BJ (cell line): ENCODE data around the gene SMIM10L2A. TPM values are rescaled to one million over a fixed set of nuclear protein-coding genes. Genes with fewer than 3 reads are reported as not detected.
"Not testable (repeated sequence)": the region's sequence is repeated elsewhere in the genome, so short reads cannot be mapped to it uniquely, and the experiment has no call there.

Source experiments
- CTCF ChIA-PET: fragments of 350-600 bp; formaldehyde crosslinking; extraction: SDS; loops from one replicate; lab custom pipeline; 2021; ENCODE audit warnings: antibody characterized with exemption, inconsistent platforms; lab: Yijun Ruan, JAX
- POLR2A ChIA-PET: fragments of 300-600 bp; sonication (Branson Sonifier 250); formaldehyde crosslinking; extraction: SDS; loops from one replicate; lab custom pipeline; 2021; ENCODE audit warnings: antibody characterized with exemption; lab: Charles Lee
- DNase-seq: peaks from one replicate; pipeline ENCODE4 v3.0.0-alpha.2; 2011; ENCODE audit warnings: low read depth
- H3K27me3 ChIP-seq: 2 replicates; pipeline ENCODE4 v1.6.0; 2011; ENCODE audit warnings: low read length; ENCODE audit not compliant: control insufficient read depth, insufficient read depth
- H3K36me3 ChIP-seq: 2 replicates; pipeline ENCODE4 v1.5.1; 2011; ENCODE audit warnings: low read length; ENCODE audit not compliant: control insufficient read depth, insufficient read depth
- H3K4me3 ChIP-seq: 2 replicates; pipeline ENCODE4 v1.5.1; 2011; ENCODE audit warnings: low read depth, mild to moderate bottlenecking, control low read depth, low read length
- polyA plus RNA-seq: library from polyadenylated mRNA; depleted of rRNA; stranded (reverse); fragments of >200 nt; gene quantifications from 2 replicates; pipeline ENCODE4 v1.2.3, GENCODE V29; 2011
- TF ChIP-seq, protein P1 (sequence below): IDR thresholded peaks from 2 replicates; pipeline ENCODE4 v1.5.1; 2011; ENCODE audit warnings: low read depth, mild to moderate bottlenecking, control low read depth, inconsistent platforms, low read length, moderate library complexity; ENCODE audit not compliant: insufficient read depth

The SMIM10L2A gene
- polyA plus RNA-seq, 1 experiment = 0.05 TPM

DNA sequence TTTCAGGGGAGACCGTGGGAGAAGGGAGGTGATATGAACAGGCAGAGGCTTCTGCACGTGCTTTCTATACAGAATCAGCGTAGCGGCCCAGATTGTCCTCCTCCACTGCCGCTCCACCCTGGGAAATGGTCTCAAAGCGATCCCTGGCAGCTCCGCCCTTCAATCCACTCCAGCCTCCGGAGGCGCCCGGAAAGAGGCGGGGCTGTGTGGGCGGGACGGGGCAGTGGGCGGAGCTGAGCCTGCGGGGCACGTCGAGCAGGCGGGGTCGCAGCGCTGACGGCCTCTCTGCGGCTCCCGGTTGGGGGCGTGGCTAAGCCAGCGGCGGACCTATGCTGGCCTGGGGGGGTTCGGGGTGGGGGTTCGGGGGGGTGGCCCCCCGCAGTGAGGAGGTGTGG is 210 bp upstream of the SMIM10L2A start:
- TF ChIP-seq, protein P1, sequence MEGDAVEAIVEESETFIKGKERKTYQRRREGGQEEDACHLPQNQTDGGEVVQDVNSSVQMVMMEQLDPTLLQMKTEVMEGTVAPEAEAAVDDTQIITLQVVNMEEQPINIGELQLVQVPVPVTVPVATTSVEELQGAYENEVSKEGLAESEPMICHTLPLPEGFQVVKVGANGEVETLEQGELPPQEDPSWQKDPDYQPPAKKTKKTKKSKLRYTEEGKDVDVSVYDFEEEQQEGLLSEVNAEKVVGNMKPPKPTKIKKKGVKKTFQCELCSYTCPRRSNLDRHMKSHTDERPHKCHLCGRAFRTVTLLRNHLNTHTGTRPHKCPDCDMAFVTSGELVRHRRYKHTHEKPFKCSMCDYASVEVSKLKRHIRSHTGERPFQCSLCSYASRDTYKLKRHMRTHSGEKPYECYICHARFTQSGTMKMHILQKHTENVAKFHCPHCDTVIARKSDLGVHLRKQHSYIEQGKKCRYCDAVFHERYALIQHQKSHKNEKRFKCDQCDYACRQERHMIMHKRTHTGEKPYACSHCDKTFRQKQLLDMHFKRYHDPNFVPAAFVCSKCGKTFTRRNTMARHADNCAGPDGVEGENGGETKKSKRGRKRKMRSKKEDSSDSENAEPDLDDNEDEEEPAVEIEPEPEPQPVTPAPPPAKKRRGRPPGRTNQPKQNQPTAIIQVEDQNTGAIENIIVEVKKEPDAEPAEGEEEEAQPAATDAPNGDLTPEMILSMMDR = no peak
- ChIA-PET POLR2A (no interaction called here), CTCF (no interaction called here)
- Histone ChIP-seq H3K36me3 (no peaks in the 10 kb centered on the region), H3K4me3 (peak overlapping the region; percentile 31), H3K27me3 (no peaks in the 10 kb centered on the region)
- peak; percentile 4 for DNase-seq

DNA sequence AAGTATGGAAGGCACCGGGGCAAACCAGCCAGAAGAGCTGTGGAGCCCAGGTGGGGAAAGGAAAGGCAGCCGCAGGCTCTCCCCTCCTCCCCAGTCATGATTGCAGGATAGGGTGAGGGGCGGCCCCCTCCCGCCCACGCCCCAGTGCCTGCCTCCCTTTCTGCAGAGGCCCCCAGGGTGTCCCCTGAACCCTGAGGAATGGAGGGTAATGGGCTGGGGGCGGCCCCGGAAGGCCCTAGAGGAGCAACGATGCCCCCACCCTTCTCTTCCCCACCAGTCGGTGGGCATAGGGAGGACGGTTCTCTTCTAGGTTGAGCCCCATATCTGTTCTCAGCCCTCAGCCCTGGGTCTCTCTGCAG is 1.0 kb downstream of the SMIM10L2A start:
- CTCF ChIA-PET, H3K36me3 ChIP-seq, DNase-seq, POLR2A ChIA-PET, H3K27me3 ChIP-seq, H3K4me3 ChIP-seq: not testable (repeated sequence)

DNA sequence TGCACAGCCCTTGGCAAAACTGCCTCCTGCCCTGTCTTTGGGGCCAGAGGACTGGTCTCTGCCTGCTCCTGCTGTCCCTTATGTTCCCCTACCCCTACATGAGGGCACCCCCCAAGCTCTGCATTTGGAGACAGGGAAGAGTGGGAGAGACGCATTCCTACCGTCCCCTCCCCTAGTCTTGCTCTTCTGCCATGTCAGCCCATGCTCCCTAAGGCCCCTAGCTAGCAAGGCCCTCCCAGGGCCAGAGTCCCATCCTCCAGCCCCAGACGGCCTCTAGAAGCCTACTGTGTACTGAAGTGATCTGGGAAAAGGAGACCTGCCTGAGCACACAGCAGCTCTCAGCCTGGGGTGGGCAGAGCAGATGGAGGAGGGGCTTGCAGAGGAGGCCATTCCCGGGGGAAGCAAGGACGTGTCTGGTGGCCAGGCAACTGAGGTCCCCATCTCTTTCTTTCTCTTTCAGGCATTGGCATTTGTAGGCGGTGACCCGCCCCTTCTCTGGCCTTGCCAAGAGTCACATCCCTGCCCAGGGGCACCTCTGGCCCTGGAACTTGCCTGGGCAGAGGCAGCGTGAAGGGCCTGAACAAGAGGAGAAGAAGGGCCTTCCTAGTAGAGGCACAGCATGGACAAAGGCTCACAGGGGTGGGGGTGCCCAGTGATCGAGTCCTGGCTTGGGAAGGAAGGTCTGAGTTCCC is 1.6 kb downstream of the SMIM10L2A start:
- H3K27me3 ChIP-seq, CTCF ChIA-PET, POLR2A ChIA-PET, H3K4me3 ChIP-seq, DNase-seq, H3K36me3 ChIP-seq: not testable (repeated sequence)

DNA sequence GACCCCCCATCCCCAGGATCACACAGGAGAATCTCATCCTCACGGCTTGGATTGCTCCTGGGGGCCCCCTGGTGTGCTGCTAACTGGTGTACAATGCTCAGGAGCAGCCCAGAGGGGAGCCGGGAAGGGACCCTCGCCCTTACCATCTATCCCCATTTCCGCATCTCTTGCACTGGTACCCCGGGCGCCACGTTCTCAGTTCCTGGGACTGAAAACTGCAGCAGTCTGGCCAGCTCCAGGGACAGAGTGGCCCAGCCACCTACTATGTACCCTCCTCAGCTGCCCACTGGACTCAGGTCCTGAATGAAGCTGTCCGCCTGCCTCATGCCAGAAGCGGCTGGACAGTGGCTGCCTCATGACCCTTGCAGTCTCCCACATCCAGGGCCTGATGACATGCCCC is 2.7 kb downstream of the SMIM10L2A start:
- ChIA-PET POLR2A (no interaction called here), CTCF (no interaction called here)
- TF ChIP-seq, protein P1 = no peak
- Histone ChIP-seq H3K4me3 (no peak overlapping the region), H3K27me3 (no peaks in the 10 kb centered on the region), H3K36me3 (no peaks in the 10 kb centered on the region)
- DNase-seq = no peak

DNA sequence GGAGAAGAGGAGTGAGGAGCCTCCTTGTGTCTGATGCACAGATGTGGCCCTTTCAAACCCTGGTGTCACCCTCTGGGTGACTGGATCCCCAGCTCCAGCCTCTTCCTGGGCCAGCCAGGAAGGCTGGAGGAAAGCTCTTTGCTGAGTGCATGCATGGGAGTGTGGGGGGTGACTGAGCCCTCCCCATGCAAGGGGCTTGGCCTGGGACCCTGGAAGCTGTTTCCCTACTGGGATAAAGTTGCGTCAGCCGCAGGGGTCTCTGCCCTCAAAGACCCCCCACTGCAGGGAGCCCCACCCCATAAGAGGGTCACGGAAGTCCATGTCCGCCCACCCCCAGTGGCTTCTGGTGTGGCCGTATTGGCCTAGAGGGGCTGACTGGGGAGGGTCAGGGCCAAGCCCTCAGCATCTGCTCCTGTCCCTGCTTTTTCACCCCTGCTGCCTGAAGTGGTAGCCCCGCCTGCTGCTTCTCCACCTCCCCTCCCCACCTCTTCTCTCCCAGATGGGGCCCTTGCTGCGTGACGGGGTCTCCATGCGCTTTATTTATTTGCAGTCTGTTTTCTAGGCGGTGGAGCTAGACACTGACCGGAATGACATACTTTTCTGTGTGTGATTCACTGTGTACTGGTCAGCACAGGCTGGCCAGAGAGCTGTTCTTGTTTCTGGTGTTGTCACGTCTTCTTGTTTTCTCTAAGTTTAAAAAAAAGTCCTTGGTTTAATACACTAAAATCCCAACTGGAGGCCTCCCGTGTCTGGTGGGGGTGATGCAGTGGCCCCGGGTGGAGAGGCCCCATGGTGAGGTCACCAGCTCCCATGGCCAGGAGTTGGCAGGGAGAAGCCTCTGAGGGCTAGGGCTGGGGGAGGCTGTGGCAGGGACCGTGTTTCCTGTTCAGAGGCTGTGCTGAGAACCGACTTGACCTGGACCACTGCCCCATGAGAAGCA is 3.6 kb downstream of the SMIM10L2A start:
- Histone ChIP-seq H3K27me3 (no peaks in the 10 kb centered on the region), H3K4me3 (no peak overlapping the region), H3K36me3 (no peaks in the 10 kb centered on the region)
- TF ChIP-seq, protein P1 = no peak
- POLR2A ChIA-PET = no interaction called here
- no peak for DNase-seq
- CTCF ChIA-PET = interaction anchor here (0.6 kb wide), 1 partner anchor 273 kb away, joined by 3 read pairs; no protein-coding TSS in a partner anchor

DNA sequence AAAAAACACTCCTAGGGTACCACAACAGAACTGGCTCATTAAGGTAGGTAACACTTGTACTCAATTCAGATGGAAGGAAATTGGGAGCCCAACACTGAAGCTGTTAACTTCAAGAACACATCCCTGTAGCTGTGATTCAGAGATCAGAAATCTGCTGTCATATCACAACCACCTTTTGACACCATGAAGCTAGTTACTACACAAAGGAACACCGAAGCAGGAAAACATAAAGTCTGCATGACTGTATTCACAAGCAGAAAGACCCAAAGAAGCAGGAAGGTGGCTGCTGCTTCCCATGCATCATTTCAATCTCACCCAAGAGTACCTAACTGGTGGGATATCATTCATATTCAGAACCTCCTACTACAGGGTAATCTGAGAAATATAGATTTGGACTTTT is 7.7 kb downstream of the SMIM10L2A start:
- DNase-seq = no peak
- ChIA-PET POLR2A (no interaction called here), CTCF (no interaction called here)
- H3K27me3 ChIP-seq = no peaks in the 10 kb centered on the region
- TF ChIP-seq, protein P1 = no peak
- no peaks in the 10 kb centered on the region for H3K36me3 ChIP-seq
- no peak overlapping the region for H3K4me3 ChIP-seq
